Thoracic aorta (tissue), 2 donors: Measurements from ENCODE around the gene LZTR1. TPM values are rescaled to one million over a fixed set of nuclear protein-coding genes. Genes with fewer than 3 reads are reported as not detected.

Experiments used
- ATAC-seq: fragments of 150-250 bp; one replicate; pipeline ENCODE4 v1.8.0; 2017; ENCODE audit warnings: low read depth; ENCODE audit not compliant: insufficient number of reproducible peaks, low FRiP score
- DNase-seq: peaks from one replicate; pipeline ENCODE4 v3.0.0-alpha.2; 2020; ENCODE audit warnings: low spot score
- H3K27ac ChIP-seq, 2 donors: fragments of 200-600 bp; sonication (generic); 1 replicate in 1 of 2; 2 replicates in 1 of 2; pipeline ENCODE4 v1.5.1; 2016; ENCODE audit warnings: mild to moderate bottlenecking in 2 of 2, moderate library complexity in 2 of 2
- H3K27me3 ChIP-seq: fragments of 200-600 bp; sonication (generic); replicated peaks from 2 replicates; pipeline ENCODE4 v1.6.0; 2016; ENCODE audit warnings: mild to moderate bottlenecking; ENCODE audit not compliant: insufficient read depth
- H3K36me3 ChIP-seq: fragments of 200-600 bp; sonication (generic); one replicate; pipeline ENCODE4 v1.5.1; 2016
- H3K4me1 ChIP-seq, 2 donors: fragments of 200-600 bp; sonication (generic); 1 replicate in 1 of 2; 2 replicates in 1 of 2; pipeline versions ENCODE4 v1.5.1 to v1.6.0; 2016; ENCODE audit warnings: low read depth in 2 of 2, mild to moderate bottlenecking in 1 of 2; ENCODE audit not compliant: control insufficient read depth in 1 of 2
- H3K4me3 ChIP-seq: fragments of 200-600 bp; sonication (generic); 2 replicates; pipeline ENCODE4 v1.5.1; 2016; ENCODE audit warnings: mild to moderate bottlenecking
- H3K9me3 ChIP-seq: fragments of 200-600 bp; sonication (generic); 2 replicates; pipeline ENCODE4 v1.5.1; 2016
- CTCF ChIP-seq: fragments of 200-600 bp; sonication (generic); IDR thresholded peaks from one replicate; pipeline ENCODE4 v1.5.1; 2019; ENCODE audit warnings: antibody characterized with exemption
- total RNA-seq, 2 donors: library from RNA; depleted of rRNA; stranded (reverse); fragments of >200 nt; gene quantifications; one replicate each; pipeline versions ENCODE4 v1.1.0 to v1.2.3, GENCODE V29; 2016

The LZTR1 gene
- total RNA-seq, 2 donors from 2014 or later = 96.2 to 105 TPM

- ATAC-seq = no peak
- Histone ChIP-seq H3K27ac (no peak overlapping the region), H3K36me3 (peaks cover 17% of the 10 kb centered on the region), H3K9me3 (no peaks in the 10 kb centered on the region), H3K4me1 (peaks cover 8 to 28% of the 10 kb centered on the region in 2 donors), H3K27me3 (no peaks in the 10 kb centered on the region), H3K4me3 (no peak overlapping the region)
- TF ChIP-seq CTCF = no peak
- no peak for DNase-seq
These were observed 33.6 kb upstream of the LZTR1 start for GRCh38 chr22:20948450-20948849.

GRCh38 chr22:20948989-20949388 lies 33.1 kb upstream of the LZTR1 start:
- ATAC-seq (no peak), DNase-seq (no peak)
- H3K27me3 ChIP-seq = no peaks in the 10 kb centered on the region
- no peak overlapping the region for H3K27ac ChIP-seq
- H3K4me1 ChIP-seq = peaks cover 8 to 28% of the 10 kb centered on the region in 2 donors
- H3K4me3 ChIP-seq = no peak overlapping the region
- peaks cover 17% of the 10 kb centered on the region for H3K36me3 ChIP-seq
- no peak for TF ChIP-seq CTCF
- H3K9me3 ChIP-seq = no peaks in the 10 kb centered on the region

- H3K4me1 ChIP-seq = peaks cover 6 to 24% of the 10 kb centered on the region in 2 donors
- H3K4me3 ChIP-seq = no peak overlapping the region
- no peaks in the 10 kb centered on the region for H3K9me3 ChIP-seq
- H3K36me3 ChIP-seq = peaks cover 17% of the 10 kb centered on the region
- no peak for TF ChIP-seq CTCF
- no peak overlapping the region for H3K27ac ChIP-seq
- H3K27me3 ChIP-seq = no peaks in the 10 kb centered on the region
- DNase-seq = no peak
- ATAC-seq = no peak
These were observed 32.4 kb upstream of the LZTR1 start for GRCh38 chr22:20949698-20950183.

- Histone ChIP-seq H3K27me3 (no peaks in the 10 kb centered on the region), H3K4me3 (no peak overlapping the region), H3K9me3 (no peaks in the 10 kb centered on the region), H3K27ac (no peak overlapping the region), H3K4me1 (peaks cover 0 to 8% of the 10 kb centered on the region in 2 donors), H3K36me3 (peaks cover 17% of the 10 kb centered on the region)
- TF ChIP-seq CTCF = no peak
- ATAC-seq (no peak), DNase-seq (no peak)
These were observed 30.8 kb upstream of the LZTR1 start for GRCh38 chr22:20951151-20951931.

GRCh38 chr22:20951932-20952380 lies 30.1 kb upstream of the LZTR1 start:
- DNase-seq = no peak
- ATAC-seq = no peak
- no peak overlapping the region for H3K4me3 ChIP-seq
- no peak overlapping the region for H3K27ac ChIP-seq
- peaks cover 17% of the 10 kb centered on the region for H3K36me3 ChIP-seq
- peaks cover 0 to 8% of the 10 kb centered on the region in 2 donors for H3K4me1 ChIP-seq
- no peaks in the 10 kb centered on the region for H3K9me3 ChIP-seq
- no peaks in the 10 kb centered on the region for H3K27me3 ChIP-seq
- TF ChIP-seq CTCF = no peak
